ENCODE results near the gene FMN1.

- TF ChIP-seq POLR2A (IDR thresholded peaks at IDR 0.05): no peak
- TF ChIP-seq, protein P1, sequence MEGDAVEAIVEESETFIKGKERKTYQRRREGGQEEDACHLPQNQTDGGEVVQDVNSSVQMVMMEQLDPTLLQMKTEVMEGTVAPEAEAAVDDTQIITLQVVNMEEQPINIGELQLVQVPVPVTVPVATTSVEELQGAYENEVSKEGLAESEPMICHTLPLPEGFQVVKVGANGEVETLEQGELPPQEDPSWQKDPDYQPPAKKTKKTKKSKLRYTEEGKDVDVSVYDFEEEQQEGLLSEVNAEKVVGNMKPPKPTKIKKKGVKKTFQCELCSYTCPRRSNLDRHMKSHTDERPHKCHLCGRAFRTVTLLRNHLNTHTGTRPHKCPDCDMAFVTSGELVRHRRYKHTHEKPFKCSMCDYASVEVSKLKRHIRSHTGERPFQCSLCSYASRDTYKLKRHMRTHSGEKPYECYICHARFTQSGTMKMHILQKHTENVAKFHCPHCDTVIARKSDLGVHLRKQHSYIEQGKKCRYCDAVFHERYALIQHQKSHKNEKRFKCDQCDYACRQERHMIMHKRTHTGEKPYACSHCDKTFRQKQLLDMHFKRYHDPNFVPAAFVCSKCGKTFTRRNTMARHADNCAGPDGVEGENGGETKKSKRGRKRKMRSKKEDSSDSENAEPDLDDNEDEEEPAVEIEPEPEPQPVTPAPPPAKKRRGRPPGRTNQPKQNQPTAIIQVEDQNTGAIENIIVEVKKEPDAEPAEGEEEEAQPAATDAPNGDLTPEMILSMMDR (IDR thresholded peaks at IDR 0.05): no peak
- TF ChIP-seq POLR2AphosphoS5 (IDR thresholded peaks at IDR 0.05): no peak
These were observed 78.3 kb downstream of the FMN1 start for GRCh38 chr15:33116198-33116597.

Data from transverse colon (tissue), 4 donors.